ENCODE results near the gene LRP2BP.

- TF ChIP-seq, protein P1, sequence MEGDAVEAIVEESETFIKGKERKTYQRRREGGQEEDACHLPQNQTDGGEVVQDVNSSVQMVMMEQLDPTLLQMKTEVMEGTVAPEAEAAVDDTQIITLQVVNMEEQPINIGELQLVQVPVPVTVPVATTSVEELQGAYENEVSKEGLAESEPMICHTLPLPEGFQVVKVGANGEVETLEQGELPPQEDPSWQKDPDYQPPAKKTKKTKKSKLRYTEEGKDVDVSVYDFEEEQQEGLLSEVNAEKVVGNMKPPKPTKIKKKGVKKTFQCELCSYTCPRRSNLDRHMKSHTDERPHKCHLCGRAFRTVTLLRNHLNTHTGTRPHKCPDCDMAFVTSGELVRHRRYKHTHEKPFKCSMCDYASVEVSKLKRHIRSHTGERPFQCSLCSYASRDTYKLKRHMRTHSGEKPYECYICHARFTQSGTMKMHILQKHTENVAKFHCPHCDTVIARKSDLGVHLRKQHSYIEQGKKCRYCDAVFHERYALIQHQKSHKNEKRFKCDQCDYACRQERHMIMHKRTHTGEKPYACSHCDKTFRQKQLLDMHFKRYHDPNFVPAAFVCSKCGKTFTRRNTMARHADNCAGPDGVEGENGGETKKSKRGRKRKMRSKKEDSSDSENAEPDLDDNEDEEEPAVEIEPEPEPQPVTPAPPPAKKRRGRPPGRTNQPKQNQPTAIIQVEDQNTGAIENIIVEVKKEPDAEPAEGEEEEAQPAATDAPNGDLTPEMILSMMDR (IDR thresholded peaks at IDR 0.05), result no peak
- TF ChIP-seq POLR2A (IDR thresholded peaks at IDR 0.05), result no peak
These were observed 21.2 kb upstream of the LRP2BP start for GRCh38 chr4:185416955-185417354.
